Measurements from ENCODE around the gene CDH13. TPM values are rescaled to one million over a fixed set of nuclear protein-coding genes. Genes with fewer than 3 reads are reported as not detected.

Gene CDH13
- total and polyA plus RNA-seq, 2 of the 8 experiments (the other 6 are each of a cell fraction or from before 2014, with no cell fraction given): 2.3 to 2.4 TPM

DNA sequence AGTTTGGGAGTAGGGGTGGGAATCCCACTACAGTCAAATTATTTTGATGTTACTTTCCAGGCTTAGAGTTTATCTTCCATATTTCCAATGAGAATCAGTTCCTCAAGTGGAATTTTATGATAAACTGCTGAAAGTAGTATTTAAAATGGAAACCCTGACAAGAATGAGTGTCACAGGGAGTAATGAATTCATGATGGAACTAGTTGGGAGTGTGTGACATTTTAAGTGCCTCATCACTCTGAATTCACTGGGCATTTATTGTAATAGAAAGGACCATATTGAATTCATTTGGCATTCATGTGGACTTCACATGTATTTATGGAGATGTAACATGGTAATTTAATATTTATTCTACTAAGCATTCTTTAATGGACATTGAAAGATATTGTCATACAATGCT is 320.9 kb downstream of the CDH13 start (continued):
- TF ChIP-seq NANOG (IDR thresholded peaks at IDR 0.05; ENCODE audit: insufficient read depth, low read depth, low read length, poor library complexity, severe bottlenecking): no peak
- no peak for TF ChIP-seq HDAC6 (IDR thresholded peaks at IDR 0.05; ENCODE audit: low read depth, low read length)
